K562 (cell line): Measurements from ENCODE around the gene SV2C. TPM values are rescaled to one million over a fixed set of nuclear protein-coding genes. Genes with fewer than 3 reads are reported as not detected.

ENCODE experiments used
- ASH1L ChIP-seq: fragments of 450-650 bp; IDR thresholded peaks from 2 replicates; pipeline ENCODE4 v1.6.1; 2018; ENCODE audit warnings: borderline replicate concordance, mild to moderate bottlenecking, low read depth; ENCODE audit not compliant: partially characterized antibody
- CBFA2T2 ChIP-seq: fragments of 450-650 bp; conservative IDR thresholded peaks from 2 replicates; pipeline ENCODE4 v1.6.1; 2017; ENCODE audit warnings: mild to moderate bottlenecking
- CBFA2T3 ChIP-seq: fragments of 450-650 bp; IDR thresholded peaks from 2 replicates; pipeline ENCODE4 v1.6.1; 2017
- E4F1 ChIP-seq: fragments of 250-450 bp; sonication (Bioruptor Pico); IDR thresholded peaks from 2 replicates; pipeline ENCODE4 v1.5.0; 2021; ENCODE audit warnings: mild to moderate bottlenecking, borderline replicate concordance
- FOSL1 ChIP-seq: fragments of 200-800 bp; sonication (Bioruptor generic); conservative IDR thresholded peaks from 2 replicates; pipeline ENCODE4 v1.6.1; 2016; ENCODE audit warnings: missing genetic modification characterization, missing compliant biosample characterization
- ILK ChIP-seq: fragments of 450-650 bp; IDR thresholded peaks from 2 replicates; pipeline ENCODE4 v1.6.1; 2016; ENCODE audit warnings: missing genetic modification characterization, low read depth, mild to moderate bottlenecking, missing compliant biosample characterization, moderate library complexity, borderline replicate concordance
- KLF16 ChIP-seq: IDR thresholded peaks from 2 replicates; pipeline ENCODE4 v1.6.1; 2016; ENCODE audit warnings: antibody characterized with exemption
- LEF1 ChIP-seq: fragments of 450-650 bp; IDR thresholded peaks from 2 replicates; pipeline ENCODE4 v1.6.1; 2016; ENCODE audit warnings: mild to moderate bottlenecking
- NFXL1 ChIP-seq: fragments of 450-650 bp; formaldehyde crosslinking; IDR thresholded peaks from 2 replicates; pipeline ENCODE4 v1.4.0; 2021; ENCODE audit warnings: mild to moderate bottlenecking
- NR1H2 ChIP-seq: sonication (generic); formaldehyde crosslinking; IDR thresholded peaks from 2 replicates; pipeline ENCODE4 v1.4.0; 2020; ENCODE audit warnings: mild to moderate bottlenecking, missing genetic modification reagents
- OTX1 ChIP-seq: fragments of 450-650 bp; formaldehyde crosslinking; IDR thresholded peaks from 2 replicates; pipeline ENCODE4 v1.4.0; 2022; ENCODE audit warnings: mild to moderate bottlenecking
- PKNOX1 ChIP-seq: fragments of 450-650 bp; IDR thresholded peaks from 2 replicates; pipeline ENCODE4 v1.6.1; 2016
- SETDB1 ChIP-seq: IDR thresholded peaks from one replicate; pipeline ENCODE4 v1.6.1; 2012; ENCODE audit warnings: low read length, control low read depth, inconsistent platforms
- SIN3B ChIP-seq: fragments of 450-650 bp; IDR thresholded peaks from 2 replicates; pipeline ENCODE4 v1.6.1; 2017; ENCODE audit warnings: low read depth, mild to moderate bottlenecking, moderate library complexity
- SIX5 ChIP-seq, 2 experiments: IDR thresholded peaks; 2 replicates each; pipeline ENCODE4 v1.6.1; 2011; ENCODE audit warnings: low read length in 2 of 2, borderline replicate concordance in 1 of 2, low read depth in 1 of 2, mild to moderate bottlenecking in 1 of 2, moderate library complexity in 1 of 2; ENCODE audit not compliant: insufficient read depth in 1 of 2
- SMAD3 ChIP-seq: fragments of 450-650 bp; formaldehyde crosslinking; conservative IDR thresholded peaks from 2 replicates; pipeline ENCODE4 v1.4.0; 2020; ENCODE audit warnings: mild to moderate bottlenecking
- TCF3 ChIP-seq: sonication (generic); formaldehyde crosslinking; IDR thresholded peaks from 2 replicates; pipeline ENCODE4 v1.4.0; 2020; ENCODE audit warnings: mild to moderate bottlenecking, missing genetic modification reagents
- ZC3H4 ChIP-seq: sonication (generic); formaldehyde crosslinking; IDR thresholded peaks from 2 replicates; pipeline ENCODE4 v1.9.0; 2021; ENCODE audit warnings: missing genetic modification reagents, borderline replicate concordance
- ZFP36 ChIP-seq: fragments of 150-350 bp; IDR thresholded peaks from 2 replicates; pipeline ENCODE4 v1.6.1; 2018; ENCODE audit warnings: low read length, low read depth; ENCODE audit not compliant: partially characterized antibody
- ZNF644 ChIP-seq: fragments of 200-800 bp; sonication (Bioruptor generic); IDR thresholded peaks from 2 replicates; pipeline ENCODE4 v1.6.1; 2016; ENCODE audit warnings: low read depth, missing genetic modification characterization, missing compliant biosample characterization
- ZNF780A ChIP-seq: fragments of 250-450 bp; sonication (Bioruptor Pico); IDR thresholded peaks from 2 replicates; pipeline ENCODE4 v1.5.0; 2021; ENCODE audit warnings: mild to moderate bottlenecking
- polyA plus RNA-seq, 8 experiments: library from polyadenylated mRNA; depleted of rRNA in 4 of 8; stranded (reverse) in 5 of 8; unstranded in 3 of 8; fragments of >200 nt; fragmentation: Nextera tagmentation in 2 of 8; fragmentation: Illumina TruSeq in 1 of 8; extraction: Ambion mirVana in 2 of 8; extraction: Trizol in 1 of 8; gene quantifications; 2 replicates each; pipeline versions ENCODE4 v1.2.1 to v1.2.3, GENCODE V29; 2011 to 2014; ENCODE audit warnings: inconsistent platforms in 1 of 8, missing spikeins in 1 of 8
- total RNA-seq, 7 experiments: library from RNA; depleted of rRNA in 6 of 7; stranded (reverse); fragments of >200 nt in 6 of 7; fragmentation: Illumina TruSeq in 2 of 7; extraction: Trizol in 2 of 7; gene quantifications; 2 replicates each; pipeline versions ENCODE4 v1.2.1 to v1.2.3, GENCODE V29; 2011 to 2021; ENCODE audit warnings: low replicate concordance in 1 of 7
- TF ChIP-seq, protein P1 (sequence below): sonication (generic); formaldehyde crosslinking; IDR thresholded peaks from 2 replicates; pipeline ENCODE4 v1.8.1; 2023; ENCODE audit warnings: mild to moderate bottlenecking, missing genetic modification reagents
- TF ChIP-seq, protein P2 (sequence below): sonication (generic); formaldehyde crosslinking; IDR thresholded peaks from 2 replicates; pipeline ENCODE4 v1.8.1; 2023; ENCODE audit warnings: mild to moderate bottlenecking, missing genetic modification reagents

The SV2C gene
- total and polyA plus RNA-seq, 9 of the 15 experiments (the other 6 are each of a cell fraction or from before 2014, with no cell fraction given): 0.05 TPM; not detected in 8

DNA sequence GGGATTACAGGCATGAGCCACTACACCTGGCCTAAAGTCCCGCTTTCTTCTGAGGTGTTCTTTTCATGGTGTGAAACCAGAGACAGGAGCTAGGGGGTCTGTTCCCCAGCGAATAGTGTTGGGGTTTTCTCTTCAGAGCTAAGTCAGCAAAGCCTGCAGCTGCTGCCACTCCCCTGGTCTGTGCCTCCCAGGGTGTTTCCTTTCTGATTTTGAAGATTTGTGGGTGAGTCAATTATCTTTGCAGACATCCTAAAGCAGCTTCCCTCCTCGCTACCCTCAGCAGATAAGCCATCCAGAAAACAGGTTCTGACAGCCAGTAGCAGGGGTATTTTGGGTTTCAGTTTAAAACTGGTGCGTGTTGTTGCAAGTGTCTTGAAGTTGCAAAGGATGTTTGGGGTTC, 247.9 kb downstream of the SV2C start (continued):
- TF ChIP-seq SETDB1: no peak
- TF ChIP-seq NFXL1 (CRISPR knock-in tag): no peak
- TF ChIP-seq CBFA2T3: peak; percentile 72
- TF ChIP-seq FOSL1 (tag): peak; percentile 36; the same call in 1 of the 2 replicates
- TF ChIP-seq TCF3 (CRISPR knock-in tag): peak; percentile 50
- no peak for TF ChIP-seq OTX1 (CRISPR knock-in tag)
- TF ChIP-seq KLF16: peak; percentile 73
- TF ChIP-seq SIX5 (IDR thresholded peaks at IDR 0.05; ENCODE audit: borderline replicate concordance in 1 of 2, insufficient read depth in 1 of 2, low read depth in 1 of 2, low read length in 2 of 2): no peak
- TF ChIP-seq ZNF780A (CRISPR knock-in tag): no peak
- TF ChIP-seq ZNF644 (tag): no peak
- TF ChIP-seq CBFA2T2: peak; percentile 52
- no peak for TF ChIP-seq ASH1L
- TF ChIP-seq, protein P1, sequence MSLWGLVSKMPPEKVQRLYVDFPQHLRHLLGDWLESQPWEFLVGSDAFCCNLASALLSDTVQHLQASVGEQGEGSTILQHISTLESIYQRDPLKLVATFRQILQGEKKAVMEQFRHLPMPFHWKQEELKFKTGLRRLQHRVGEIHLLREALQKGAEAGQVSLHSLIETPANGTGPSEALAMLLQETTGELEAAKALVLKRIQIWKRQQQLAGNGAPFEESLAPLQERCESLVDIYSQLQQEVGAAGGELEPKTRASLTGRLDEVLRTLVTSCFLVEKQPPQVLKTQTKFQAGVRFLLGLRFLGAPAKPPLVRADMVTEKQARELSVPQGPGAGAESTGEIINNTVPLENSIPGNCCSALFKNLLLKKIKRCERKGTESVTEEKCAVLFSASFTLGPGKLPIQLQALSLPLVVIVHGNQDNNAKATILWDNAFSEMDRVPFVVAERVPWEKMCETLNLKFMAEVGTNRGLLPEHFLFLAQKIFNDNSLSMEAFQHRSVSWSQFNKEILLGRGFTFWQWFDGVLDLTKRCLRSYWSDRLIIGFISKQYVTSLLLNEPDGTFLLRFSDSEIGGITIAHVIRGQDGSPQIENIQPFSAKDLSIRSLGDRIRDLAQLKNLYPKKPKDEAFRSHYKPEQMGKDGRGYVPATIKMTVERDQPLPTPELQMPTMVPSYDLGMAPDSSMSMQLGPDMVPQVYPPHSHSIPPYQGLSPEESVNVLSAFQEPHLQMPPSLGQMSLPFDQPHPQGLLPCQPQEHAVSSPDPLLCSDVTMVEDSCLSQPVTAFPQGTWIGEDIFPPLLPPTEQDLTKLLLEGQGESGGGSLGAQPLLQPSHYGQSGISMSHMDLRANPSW (CRISPR knock-in tag): no peak
- TF ChIP-seq ZFP36: no peak
- no peak for TF ChIP-seq NR1H2
- TF ChIP-seq E4F1 (CRISPR knock-in tag): no peak
- peak; percentile 19; the same call in 1 of the 2 replicates for TF ChIP-seq PKNOX1
- no peak for TF ChIP-seq LEF1
- TF ChIP-seq ILK (tag): no peak
- TF ChIP-seq SIN3B: no peak
- no peak for TF ChIP-seq SMAD3 (CRISPR knock-in tag)
- no peak for TF ChIP-seq ZC3H4 (CRISPR knock-in tag)
- TF ChIP-seq, protein P2, sequence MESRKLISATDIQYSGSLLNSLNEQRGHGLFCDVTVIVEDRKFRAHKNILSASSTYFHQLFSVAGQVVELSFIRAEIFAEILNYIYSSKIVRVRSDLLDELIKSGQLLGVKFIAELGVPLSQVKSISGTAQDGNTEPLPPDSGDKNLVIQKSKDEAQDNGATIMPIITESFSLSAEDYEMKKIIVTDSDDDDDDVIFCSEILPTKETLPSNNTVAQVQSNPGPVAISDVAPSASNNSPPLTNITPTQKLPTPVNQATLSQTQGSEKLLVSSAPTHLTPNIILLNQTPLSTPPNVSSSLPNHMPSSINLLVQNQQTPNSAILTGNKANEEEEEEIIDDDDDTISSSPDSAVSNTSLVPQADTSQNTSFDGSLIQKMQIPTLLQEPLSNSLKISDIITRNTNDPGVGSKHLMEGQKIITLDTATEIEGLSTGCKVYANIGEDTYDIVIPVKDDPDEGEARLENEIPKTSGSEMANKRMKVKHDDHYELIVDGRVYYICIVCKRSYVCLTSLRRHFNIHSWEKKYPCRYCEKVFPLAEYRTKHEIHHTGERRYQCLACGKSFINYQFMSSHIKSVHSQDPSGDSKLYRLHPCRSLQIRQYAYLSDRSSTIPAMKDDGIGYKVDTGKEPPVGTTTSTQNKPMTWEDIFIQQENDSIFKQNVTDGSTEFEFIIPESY: no peak
